NT2/D1 (cell line): ENCODE results near the gene TMEM86B.

ENCODE experiments used
- SUZ12 ChIP-seq: IDR thresholded peaks from 2 replicates; pipeline ENCODE4 v1.6.1; 2011; ENCODE audit not compliant: insufficient read length, insufficient read depth; ENCODE audit errors: extremely low read depth
- YY1 ChIP-seq: IDR thresholded peaks from 2 replicates; pipeline ENCODE4 v1.6.1; 2011; ENCODE audit not compliant: insufficient read length, insufficient read depth
- ZNF274 ChIP-seq: IDR thresholded peaks from 2 replicates; pipeline ENCODE4 v1.6.1; 2011; ENCODE audit warnings: mild to moderate bottlenecking, low read depth, low read length

DNA sequence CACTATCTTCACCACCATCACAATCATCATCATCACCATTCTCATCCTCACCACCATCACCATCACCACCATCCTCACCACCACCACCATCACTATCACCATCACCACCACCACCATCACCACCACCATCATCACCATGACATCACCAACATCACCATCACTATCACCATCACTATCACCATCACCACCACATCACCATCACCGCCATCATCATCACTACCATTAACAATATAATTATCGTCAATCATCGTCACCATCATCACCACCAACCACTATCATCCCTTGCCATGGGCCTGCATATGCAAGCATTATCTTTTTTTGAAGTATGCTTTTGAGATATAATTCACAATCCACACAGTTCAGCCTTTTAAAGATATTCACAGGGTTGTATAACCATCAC, 37.8 kb upstream of the TMEM86B start:
- TF ChIP-seq ZNF274 (no peak), YY1 (no peak), SUZ12 (no peak)
